GM18907 (cell line): Measurements from ENCODE around the gene NLGN2.

Source experiments
- ATAC-seq: cut with Tn5 transposase; IDR thresholded peaks from one replicate; pipeline ENCODE4 v1.9.1; 2021; ENCODE audit warnings: mild to moderate bottlenecking, moderate library complexity; ENCODE audit not compliant: unreplicated experiment

NLGN2 gene

DNA sequence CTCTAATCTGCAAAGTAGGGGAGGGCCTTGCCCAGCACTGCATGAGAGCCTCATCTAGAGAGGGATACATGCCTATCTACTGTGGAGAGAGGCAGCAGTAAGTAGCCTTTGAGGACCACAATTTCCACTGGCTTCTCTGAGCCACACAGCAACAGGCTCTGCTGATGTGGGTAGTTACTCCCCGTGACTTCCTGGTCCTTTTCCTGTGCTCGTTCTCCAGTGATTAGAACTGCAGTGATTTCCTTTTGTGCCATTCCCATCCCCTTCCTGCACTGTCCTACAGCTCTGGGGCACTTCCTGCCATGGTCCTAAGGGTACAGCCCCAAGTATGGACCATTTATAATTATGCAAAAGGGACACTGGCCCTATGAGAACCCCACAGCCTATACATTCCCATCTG is 16.3 kb upstream of the NLGN2 start:
- ATAC-seq: no peak

DNA sequence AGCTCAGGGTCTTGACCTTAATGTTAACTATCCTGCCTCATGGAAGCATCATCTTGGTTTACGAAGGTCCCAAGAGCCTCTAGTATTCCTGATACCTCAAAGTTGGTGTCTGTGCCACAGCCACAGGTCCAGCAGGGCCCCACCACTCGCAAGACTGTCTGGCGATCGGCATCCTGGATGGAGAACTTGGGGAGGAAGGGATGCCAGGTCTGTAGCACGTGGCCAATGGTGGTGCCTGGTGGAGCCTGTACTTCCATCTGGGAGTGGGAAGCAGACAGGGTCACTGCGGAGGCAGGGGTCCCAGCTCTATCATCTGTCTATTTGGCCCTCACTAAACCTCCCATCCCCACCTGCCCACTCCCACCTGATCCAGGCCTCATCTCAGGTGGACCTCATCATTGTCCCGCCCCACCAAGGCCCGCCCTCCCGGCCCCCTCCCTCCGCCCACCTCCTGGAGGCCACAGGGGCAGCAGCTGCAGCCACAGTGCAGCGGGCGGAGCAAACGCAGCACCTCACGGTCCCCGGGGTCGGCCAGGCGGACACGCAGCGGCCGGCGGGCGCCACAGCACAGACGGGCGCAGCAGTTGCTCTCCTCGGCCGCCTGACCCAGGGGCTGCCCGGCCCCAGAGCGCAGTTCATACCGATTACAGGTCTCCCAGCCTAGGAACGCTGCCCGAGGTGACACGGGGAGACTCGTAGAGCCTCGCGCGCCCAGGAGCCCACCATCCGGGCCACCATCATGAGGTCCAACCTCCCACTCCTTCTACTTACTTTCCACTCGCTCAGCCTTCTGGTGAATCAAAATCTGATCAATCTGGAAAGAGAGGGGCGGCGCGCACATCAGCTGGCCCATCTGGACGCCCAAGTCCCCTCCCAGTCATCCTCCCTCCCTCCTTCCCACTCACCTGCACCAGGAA is 14.7 kb upstream of the NLGN2 start:
- ATAC-seq: no peak

- peak; percentile 52 for ATAC-seq
Observed at GRCh38 chr17:7393613-7394451, 13.8 kb upstream of the NLGN2 start.

DNA sequence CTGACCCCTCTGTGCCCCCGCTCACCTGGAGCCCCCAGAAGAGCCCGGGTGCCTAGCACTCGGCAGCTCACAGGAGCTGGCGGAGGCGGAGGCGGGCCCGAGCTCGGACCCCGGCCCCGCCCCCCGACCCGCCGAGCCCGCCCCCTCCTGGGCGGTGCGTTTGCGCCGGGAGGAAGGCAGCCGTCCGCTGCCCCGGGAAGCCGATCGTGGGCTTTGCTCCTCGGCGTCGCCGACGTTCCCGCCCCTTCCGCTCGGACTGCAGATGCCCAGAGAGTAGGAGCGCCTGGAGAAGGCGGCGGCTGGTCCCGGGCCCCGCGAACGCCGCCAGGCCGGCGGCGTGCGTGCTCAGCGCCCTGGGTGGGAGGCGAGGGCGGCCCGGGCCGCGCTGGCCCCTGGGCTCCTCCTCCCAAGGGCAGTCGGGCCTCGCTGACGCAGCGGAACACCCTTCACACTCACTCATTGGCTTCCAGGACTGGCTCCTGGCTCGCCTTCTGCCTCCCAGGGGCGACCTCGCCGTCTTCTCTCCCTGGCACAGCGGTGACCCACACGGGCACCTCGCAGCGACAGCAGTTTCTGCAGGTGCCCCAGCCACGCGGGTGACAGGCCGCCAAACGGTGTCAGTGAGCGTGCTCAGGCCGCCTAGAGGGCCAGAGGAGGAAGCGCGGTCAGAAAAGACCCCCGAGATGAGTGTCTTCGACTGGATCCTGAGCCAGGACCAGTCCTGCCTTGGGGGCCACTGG is 13.0 kb upstream of the NLGN2 start, which contains the start of gene PLSCR3:
PLSCR3 (minus strand) TSS at position 74 of the 740 bp plus-strand sequence. CDS start 415 bp downstream, outside the sequence.
- peak; percentile 72 for ATAC-seq

GRCh38 chr17:7396147-7396546 is 11.5 kb upstream of the NLGN2 start:
- ATAC-seq: no peak

DNA sequence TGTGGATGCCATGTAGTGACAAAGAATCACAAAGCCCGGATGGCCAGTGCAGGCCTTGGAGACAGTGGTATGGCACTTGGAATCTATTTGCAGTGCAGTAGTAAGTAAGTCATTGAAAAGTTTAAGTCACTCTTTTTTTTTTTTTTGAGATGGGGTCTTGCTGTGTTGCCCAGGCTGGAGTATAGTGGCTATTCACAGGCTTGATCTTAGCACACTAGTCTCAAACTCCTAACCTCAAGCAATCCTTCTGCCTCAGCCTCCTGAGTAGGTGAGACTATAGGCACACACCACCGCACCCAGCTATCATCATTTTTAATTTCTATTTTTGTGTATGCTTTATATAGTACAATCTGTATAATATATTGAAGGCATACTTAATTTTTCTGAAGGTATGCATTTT is 9.0 kb upstream of the NLGN2 start:
- ATAC-seq: no peak

- ATAC-seq: no peak
Observed at GRCh38 chr17:7403043-7403726, 4.5 kb upstream of the NLGN2 start.

DNA sequence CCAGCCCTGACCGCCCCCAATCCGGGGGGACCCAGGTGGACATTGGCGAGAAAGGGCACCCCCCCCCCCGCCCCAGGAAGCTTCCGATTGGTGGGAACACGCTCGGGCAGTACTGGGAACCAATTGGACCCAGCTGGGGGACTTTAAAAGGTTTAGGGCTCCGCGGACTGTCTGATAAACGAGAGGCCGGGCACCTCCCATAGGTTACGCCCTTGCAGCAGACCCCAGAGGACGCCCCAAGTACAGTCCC is 4.0 kb upstream of the NLGN2 start:
- ATAC-seq: no peak

- peak; percentile 91 for ATAC-seq
Observed at GRCh38 chr17:7403977-7404736, 3.5 kb upstream of the NLGN2 start, which contains the start of gene TMEM256. TMEM256 (minus strand) TSS chr17:7404097; CDS start chr17:7404084, 13 bp downstream.

DNA sequence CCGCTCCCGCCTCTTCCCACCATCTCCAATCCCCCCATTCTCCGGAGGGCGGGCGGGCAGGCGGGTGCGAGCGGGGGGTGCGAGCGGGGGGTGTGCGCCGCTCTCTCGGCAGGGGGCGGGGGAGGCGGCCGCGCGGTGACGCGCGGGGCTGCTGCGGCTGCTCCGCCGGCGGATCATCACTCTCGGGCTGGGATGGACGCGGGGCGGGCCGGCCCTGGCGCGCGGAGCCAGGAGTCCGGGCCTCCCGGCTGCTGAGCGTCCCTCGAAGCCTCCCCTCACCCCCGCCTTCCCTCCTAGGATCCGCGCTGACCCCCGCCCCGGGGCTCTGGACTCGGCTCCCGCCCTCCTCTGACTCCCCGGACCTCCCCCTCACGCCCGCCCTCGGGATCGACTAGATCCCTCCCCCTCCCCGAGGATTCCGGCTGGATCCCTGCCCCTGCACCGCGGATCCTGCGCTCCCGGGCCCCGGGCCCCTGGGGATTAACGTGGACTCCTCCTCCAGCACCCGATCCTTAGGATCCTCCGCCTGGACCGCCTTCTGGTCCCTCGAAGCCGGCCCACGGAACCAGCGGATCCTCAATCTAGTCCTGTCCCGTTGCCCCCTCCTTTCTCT is 2.8 kb upstream of the NLGN2 start:
- peak; percentile 10 for ATAC-seq

DNA sequence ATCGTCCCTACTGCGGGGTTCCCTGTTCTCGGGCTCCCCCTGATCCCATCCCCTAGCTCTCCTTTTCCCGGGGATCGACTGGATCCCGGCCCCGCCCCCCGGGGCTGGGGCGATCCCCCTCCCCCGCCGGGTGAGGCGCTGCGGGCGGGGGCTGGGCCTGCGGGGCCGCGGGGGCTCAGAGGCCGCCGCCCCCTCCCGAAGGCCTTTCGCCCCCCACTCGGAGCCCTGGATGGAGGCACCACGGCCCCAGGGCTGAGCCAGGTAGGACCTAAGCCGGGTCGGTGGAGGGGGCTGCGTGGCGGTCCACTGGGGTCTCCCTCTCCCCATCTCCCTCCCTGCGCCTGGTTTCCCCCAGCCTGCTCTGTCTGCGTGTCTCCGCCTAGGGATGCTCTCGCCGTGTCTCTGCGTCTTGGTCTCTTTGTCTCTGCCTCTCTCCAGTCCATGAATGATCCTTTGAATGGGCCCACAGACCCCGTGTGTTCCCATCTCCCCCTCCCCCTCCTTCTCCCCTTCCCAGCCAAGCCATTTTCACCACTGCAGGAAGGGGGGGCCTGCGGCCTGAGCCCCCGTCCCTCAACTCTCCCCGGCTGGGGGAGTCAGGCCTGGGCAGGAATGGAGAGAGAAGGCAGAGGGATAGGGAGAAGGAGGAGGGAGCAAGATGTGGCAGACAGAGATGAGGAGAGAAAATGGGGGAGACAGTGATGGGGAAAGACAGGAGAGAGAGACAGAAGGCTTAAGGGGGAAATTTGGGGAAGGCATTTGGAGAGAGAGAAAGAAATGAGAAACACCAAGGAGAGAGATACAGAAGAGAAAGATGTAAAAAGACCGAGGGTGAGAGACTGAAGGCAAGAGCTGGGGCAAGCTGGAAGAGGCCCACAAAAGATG is 2.1 kb upstream of the NLGN2 start:
- ATAC-seq: no peak

DNA sequence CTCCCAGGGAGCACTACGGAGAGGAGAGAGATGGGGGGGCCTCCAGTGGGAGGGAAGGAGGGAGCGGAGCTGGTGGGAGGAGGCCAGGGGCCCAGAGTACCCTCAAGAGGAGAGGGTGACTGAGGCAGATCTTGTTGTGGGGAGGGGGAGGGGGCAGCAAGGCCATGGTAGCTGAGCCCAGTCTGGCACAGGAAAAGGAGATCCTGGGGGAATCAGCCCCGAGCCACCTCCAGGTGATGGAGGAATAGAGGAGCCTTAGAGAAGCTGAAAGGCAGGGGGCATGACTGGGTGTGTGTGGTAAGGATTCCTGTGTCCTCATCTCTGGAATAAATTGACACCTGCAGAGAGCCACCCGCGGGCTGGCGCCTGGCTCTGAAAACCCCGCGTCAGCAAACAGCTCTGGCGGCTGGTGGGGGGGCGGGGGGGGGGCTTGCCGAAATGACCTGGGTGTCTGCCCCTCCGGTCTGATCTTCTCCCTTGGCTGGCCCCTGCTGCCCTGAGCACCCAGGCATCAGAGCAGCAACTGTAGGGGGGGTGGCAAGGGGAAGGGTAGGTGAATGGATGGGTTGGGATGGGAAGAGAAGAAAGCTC is 1.3 kb upstream of the NLGN2 start:
- ATAC-seq: no peak

- ATAC-seq: no peak
Observed at GRCh38 chr17:7407082-7407481, 563 bp upstream of the NLGN2 start.

DNA sequence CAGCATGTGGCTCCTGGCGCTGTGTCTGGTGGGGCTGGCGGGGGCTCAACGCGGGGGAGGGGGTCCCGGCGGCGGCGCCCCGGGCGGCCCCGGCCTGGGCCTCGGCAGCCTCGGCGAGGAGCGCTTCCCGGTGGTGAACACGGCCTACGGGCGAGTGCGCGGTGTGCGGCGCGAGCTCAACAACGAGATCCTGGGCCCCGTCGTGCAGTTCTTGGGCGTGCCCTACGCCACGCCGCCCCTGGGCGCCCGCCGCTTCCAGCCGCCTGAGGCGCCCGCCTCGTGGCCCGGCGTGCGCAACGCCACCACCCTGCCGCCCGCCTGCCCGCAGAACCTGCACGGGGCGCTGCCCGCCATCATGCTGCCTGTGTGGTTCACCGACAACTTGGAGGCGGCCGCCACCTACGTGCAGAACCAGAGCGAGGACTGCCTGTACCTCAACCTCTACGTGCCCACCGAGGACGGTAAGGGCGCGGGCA is 645 bp downstream of the NLGN2 start:
- no peak for ATAC-seq

DNA sequence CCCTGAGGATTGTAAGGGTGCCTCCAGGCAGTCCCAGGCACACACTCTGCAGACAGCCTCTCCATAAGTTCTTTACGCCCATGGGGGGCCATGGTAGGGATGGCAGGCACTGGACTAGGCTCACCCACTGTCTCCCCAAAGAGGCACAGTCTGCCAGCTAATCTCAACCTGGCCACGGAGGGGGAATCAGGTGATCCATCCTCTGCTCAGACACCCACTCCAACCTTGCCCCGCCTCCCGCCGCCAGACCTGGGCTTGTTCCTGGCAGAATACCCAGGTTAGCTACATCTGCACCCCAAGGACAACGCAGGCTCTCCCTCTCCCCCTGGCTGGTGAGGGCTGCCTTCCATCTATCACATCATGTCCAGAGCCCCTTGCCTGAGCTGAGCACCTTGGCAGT is 1.2 kb downstream of the NLGN2 start:
- no peak for ATAC-seq

- no peak for ATAC-seq
Observed at GRCh38 chr17:7409716-7410115, 2.1 kb downstream of the NLGN2 start.

GRCh38 chr17:7410634-7411426 is 3.2 kb downstream of the NLGN2 start:
- ATAC-seq: no peak
